ENCODE measurements around the gene SEC14L3. TPM values are rescaled to one million over a fixed set of nuclear protein-coding genes. Genes with fewer than 3 reads are reported as not detected.
A peak's percentile ranks its signal among the peaks of the same experiment; 100 is the strongest.

The SEC14L3 gene
- total and polyA plus RNA-seq, 2 of the 13 experiments (the other 11 are each of a cell fraction or from before 2014, with no cell fraction given): not detected

DNA sequence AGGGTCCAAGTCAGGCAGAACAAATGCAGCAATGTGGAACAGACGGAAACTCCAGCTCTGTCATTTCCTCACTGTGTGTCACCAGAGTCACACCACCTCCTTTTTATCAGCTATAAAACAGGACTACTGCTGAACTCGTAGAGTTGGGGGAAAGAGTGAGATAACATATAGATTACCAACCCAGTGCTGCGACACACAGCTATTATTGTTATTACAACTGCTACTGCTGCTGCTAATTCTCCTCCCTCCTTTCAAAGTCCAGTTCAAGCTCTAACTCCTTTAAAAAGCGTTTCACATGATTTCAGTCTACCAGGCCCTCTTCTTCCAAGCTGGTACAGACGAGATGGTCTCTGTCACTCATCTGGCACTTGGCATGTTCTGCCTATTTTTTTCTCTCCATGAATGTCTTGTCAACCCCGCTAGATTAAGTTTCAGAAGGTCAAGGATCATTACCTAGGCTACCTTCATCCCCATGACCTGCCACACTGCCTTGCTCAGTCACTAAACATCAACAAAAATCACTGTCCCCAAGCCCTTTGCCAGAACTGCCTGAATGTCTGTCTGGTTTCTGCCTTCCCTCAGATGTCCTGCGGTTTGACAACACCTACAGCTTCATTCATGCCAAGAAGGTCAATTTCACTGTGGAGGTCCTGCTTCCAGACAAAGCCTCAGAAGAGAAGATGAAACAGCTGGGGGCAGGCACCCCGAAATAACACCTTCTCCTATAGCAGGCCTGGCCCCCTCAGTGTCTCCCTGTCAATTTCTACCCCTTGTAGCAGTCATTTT is 49.9 kb downstream of the SEC14L3 start (continued):
- TF ChIP-seq ZNF431 (CRISPR knock-in tag; IDR thresholded peaks at IDR 0.05; ENCODE audit: borderline replicate concordance, low read depth) (no peak), KMT2A (CRISPR knock-in tag; IDR thresholded peaks at IDR 0.05) (no peak), ZNF792 (CRISPR knock-in tag; IDR thresholded peaks at IDR 0.05) (0 out of 2 replicates have a peak, but pooled peaks have one; percentile 17), JUN (CRISPR knock-in tag; IDR thresholded peaks at IDR 0.05) (no peak), RAD51 (IDR thresholded peaks at IDR 0.05; ENCODE audit: borderline replicate concordance) (no peak), HOXA5 (CRISPR knock-in tag; IDR thresholded peaks at IDR 0.05) (no peak), ATF7 (IDR thresholded peaks at IDR 0.05) (no peak), ATF7 (CRISPR knock-in tag; IDR thresholded peaks at IDR 0.05) (no peak), ZFP82 (CRISPR knock-in tag; IDR thresholded peaks at IDR 0.05; ENCODE audit: borderline replicate concordance) (no peak), KLF16 (CRISPR knock-in tag; IDR thresholded peaks at IDR 0.05) (no peak), PAWR (CRISPR knock-in tag; IDR thresholded peaks at IDR 0.05; ENCODE audit: borderline replicate concordance) (no peak), ZNF512B (CRISPR knock-in tag; IDR thresholded peaks at IDR 0.05; ENCODE audit: borderline replicate concordance) (no peak), ATF2 (CRISPR knock-in tag; IDR thresholded peaks at IDR 0.05) (0 out of 2 replicates have a peak, but pooled peaks have one; percentile 19)
- TF ChIP-seq, protein P1, sequence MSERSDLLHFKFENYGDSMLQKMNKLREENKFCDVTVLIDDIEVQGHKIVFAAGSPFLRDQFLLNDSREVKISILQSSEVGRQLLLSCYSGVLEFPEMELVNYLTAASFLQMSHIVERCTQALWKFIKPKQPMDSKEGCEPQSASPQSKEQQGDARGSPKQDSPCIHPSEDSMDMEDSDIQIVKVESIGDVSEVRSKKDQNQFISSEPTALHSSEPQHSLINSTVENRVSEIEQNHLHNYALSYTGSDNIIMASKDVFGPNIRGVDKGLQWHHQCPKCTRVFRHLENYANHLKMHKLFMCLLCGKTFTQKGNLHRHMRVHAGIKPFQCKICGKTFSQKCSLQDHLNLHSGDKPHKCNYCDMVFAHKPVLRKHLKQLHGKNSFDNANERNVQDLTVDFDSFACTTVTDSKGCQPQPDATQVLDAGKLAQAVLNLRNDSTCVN (CRISPR knock-in tag; IDR thresholded peaks at IDR 0.05; ENCODE audit: borderline replicate concordance): no peak
- TF ChIP-seq, protein P2, sequence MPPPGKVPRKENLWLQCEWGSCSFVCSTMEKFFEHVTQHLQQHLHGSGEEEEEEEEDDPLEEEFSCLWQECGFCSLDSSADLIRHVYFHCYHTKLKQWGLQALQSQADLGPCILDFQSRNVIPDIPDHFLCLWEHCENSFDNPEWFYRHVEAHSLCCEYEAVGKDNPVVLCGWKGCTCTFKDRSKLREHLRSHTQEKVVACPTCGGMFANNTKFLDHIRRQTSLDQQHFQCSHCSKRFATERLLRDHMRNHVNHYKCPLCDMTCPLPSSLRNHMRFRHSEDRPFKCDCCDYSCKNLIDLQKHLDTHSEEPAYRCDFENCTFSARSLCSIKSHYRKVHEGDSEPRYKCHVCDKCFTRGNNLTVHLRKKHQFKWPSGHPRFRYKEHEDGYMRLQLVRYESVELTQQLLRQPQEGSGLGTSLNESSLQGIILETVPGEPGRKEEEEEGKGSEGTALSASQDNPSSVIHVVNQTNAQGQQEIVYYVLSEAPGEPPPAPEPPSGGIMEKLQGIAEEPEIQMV (CRISPR knock-in tag; IDR thresholded peaks at IDR 0.05; ENCODE audit: low read depth): no peak
- TF ChIP-seq, protein P3, sequence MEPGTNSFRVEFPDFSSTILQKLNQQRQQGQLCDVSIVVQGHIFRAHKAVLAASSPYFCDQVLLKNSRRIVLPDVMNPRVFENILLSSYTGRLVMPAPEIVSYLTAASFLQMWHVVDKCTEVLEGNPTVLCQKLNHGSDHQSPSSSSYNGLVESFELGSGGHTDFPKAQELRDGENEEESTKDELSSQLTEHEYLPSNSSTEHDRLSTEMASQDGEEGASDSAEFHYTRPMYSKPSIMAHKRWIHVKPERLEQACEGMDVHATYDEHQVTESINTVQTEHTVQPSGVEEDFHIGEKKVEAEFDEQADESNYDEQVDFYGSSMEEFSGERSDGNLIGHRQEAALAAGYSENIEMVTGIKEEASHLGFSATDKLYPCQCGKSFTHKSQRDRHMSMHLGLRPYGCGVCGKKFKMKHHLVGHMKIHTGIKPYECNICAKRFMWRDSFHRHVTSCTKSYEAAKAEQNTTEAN (CRISPR knock-in tag; conservative IDR thresholded peaks at IDR 0.05): no peak
- TF ChIP-seq, protein P4, sequence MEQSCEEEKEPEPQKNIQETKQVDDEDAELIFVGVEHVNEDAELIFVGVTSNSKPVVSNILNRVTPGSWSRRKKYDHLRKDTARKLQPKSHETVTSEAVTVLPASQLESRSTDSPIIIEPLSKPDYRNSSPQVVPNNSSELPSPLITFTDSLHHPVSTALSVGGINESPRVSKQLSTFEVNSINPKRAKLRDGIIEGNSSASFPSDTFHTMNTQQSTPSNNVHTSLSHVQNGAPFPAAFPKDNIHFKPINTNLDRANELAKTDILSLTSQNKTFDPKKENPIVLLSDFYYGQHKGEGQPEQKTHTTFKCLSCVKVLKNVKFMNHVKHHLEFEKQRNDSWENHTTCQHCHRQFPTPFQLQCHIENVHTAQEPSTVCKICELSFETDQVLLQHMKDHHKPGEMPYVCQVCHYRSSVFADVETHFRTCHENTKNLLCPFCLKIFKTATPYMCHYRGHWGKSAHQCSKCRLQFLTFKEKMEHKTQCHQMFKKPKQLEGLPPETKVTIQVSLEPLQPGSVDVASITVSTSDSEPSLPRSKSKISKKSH (CRISPR knock-in tag; IDR thresholded peaks at IDR 0.05; ENCODE audit: borderline replicate concordance): no peak

Data from HepG2 (cell line).